Cardiac fibroblast (primary cell): Measurements from ENCODE around the gene MYO5B.

Experiments
- DNase-seq, 2 donors: peaks; one replicate each; pipeline versions ENCODE4 v3.0.0 to v3.0.0-alpha.2; 2010; ENCODE audit warnings: low read depth in 2 of 2
- H3K4me3 ChIP-seq, 2 donors: replicated peaks in 1 of 2; 1 replicate in 1 of 2; 2 replicates in 1 of 2; pipeline ENCODE4 v1.5.1; 2011; ENCODE audit warnings: low read depth in 2 of 2, low read length in 2 of 2, mild to moderate bottlenecking in 2 of 2, moderate library complexity in 1 of 2
- CTCF ChIP-seq: IDR thresholded peaks from one replicate; pipeline ENCODE4 v1.5.1; 2011; ENCODE audit warnings: low read depth, mild to moderate bottlenecking, low read length, inconsistent platforms

MYO5B gene

GRCh38 chr18:49858309-49859020 lies 336.5 kb downstream of the MYO5B start:
- peak; percentile 83 to 84 for DNase-seq
- no peak overlapping the region for H3K4me3 ChIP-seq

GRCh38 chr18:49857708-49858107 lies 337.2 kb downstream of the MYO5B start:
- no peak for TF ChIP-seq CTCF
- no peak for DNase-seq

More at GRCh38 chr18:49858309-49859020, 336.5 kb downstream of the MYO5B start:
- TF ChIP-seq CTCF = peak; percentile 93

GRCh38 chr18:49856496-49856895 lies 338.5 kb downstream of the MYO5B start:
- no peak for TF ChIP-seq CTCF
- no peak overlapping the region for H3K4me3 ChIP-seq
- DNase-seq = no peak

More at GRCh38 chr18:49857708-49858107, 337.2 kb downstream of the MYO5B start:
- H3K4me3 ChIP-seq = no peak overlapping the region

- H3K4me3 ChIP-seq = no peak overlapping the region
- DNase-seq = no peak
- TF ChIP-seq CTCF = no peak
Measured at GRCh38 chr18:49855711-49856415, 339.1 kb downstream of the MYO5B start.

- no peak overlapping the region for H3K4me3 ChIP-seq
- no peak for TF ChIP-seq CTCF
- no peak for DNase-seq
Measured at GRCh38 chr18:49854681-49855080, 340.3 kb downstream of the MYO5B start.

- no peak for TF ChIP-seq CTCF
- no peak for DNase-seq
- no peak overlapping the region for H3K4me3 ChIP-seq
Measured at GRCh38 chr18:49853436-49853835, 341.5 kb downstream of the MYO5B start.
